Neural cell (in vitro differentiated cells): ENCODE data around the gene AP5Z1.

Source experiments
- EP300 ChIP-seq: fragments of 450-650 bp; conservative IDR thresholded peaks from 2 replicates; pipeline ENCODE4 v1.6.1; 2014; ENCODE audit warnings: antibody characterized with exemption, mild to moderate bottlenecking, moderate library complexity; ENCODE audit not compliant: poor library complexity, severe bottlenecking
- EZH2 ChIP-seq: fragments of 200-600, 300-800 bp; shearing (Covaris generic), sonication (generic); IDR thresholded peaks from 2 replicates; pipeline ENCODE4 v1.6.1; 2014; ENCODE audit warnings: antibody characterized with exemption, low read length, borderline replicate concordance, mild to moderate bottlenecking; ENCODE audit not compliant: insufficient read depth, poor library complexity, severe bottlenecking
- MXI1 ChIP-seq: fragments of 450-650 bp; conservative IDR thresholded peaks from 2 replicates; pipeline ENCODE4 v1.6.1; 2014; ENCODE audit warnings: antibody characterized with exemption, mild to moderate bottlenecking; ENCODE audit not compliant: poor library complexity, severe bottlenecking
- POLR2AphosphoS5 ChIP-seq: IDR thresholded peaks from 2 replicates; pipeline ENCODE4 v1.6.1; 2012
- RAD21 ChIP-seq: fragments of 450-650 bp; conservative IDR thresholded peaks from 2 replicates; pipeline ENCODE4 v1.6.1; 2014; ENCODE audit warnings: antibody characterized with exemption, mild to moderate bottlenecking, moderate library complexity
- SMC3 ChIP-seq: fragments of 450-650 bp; conservative IDR thresholded peaks from 2 replicates; pipeline ENCODE4 v1.6.1; 2014; ENCODE audit warnings: antibody characterized with exemption, mild to moderate bottlenecking, moderate library complexity; ENCODE audit not compliant: poor library complexity
- TAF1 ChIP-seq: IDR thresholded peaks from 2 replicates; pipeline ENCODE4 v1.6.1; 2012; ENCODE audit warnings: low read depth
- TF ChIP-seq, protein P1 (sequence below): fragments of 450-650 bp; IDR thresholded peaks from 2 replicates; pipeline ENCODE4 v1.5.1; 2014; ENCODE audit warnings: antibody characterized with exemption, mild to moderate bottlenecking, moderate library complexity; ENCODE audit not compliant: poor library complexity, severe bottlenecking
- TF ChIP-seq, protein P2 (sequence below): IDR thresholded peaks from 2 replicates; pipeline ENCODE4 v1.6.1; 2012; ENCODE audit warnings: borderline replicate concordance

DNA sequence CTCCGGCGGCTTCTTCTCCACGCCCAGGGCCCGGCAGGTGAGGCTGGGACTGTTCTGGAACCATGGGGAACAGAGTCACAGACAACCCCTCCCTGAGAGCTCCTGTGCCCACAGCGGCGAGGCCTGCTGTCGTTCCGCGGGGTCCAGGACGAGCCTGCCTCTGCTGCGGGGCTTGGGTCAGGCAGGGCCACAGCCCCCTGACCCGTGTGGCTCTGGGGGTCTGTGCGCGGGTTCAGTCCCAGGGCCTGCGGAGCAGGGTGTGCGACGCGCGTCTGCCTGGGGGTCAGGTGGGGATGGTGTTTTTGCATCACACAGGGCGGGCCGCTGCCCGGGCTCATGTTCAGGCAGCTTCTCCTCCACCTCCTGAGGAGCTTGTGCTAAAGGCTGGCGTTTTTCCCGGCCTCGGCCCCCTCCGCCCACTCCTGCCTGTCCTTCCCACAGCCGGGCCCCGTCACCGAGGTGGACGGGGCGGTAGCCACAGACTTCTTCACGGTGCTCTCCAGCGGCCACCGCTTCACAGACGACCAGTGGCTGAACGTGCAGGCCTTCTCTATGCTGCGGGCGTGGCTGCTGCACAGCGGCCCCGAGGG is 8.4 kb downstream of the AP5Z1 start:
- no peak for TF ChIP-seq SMC3
- no peak for TF ChIP-seq EP300
- TF ChIP-seq, protein P1, sequence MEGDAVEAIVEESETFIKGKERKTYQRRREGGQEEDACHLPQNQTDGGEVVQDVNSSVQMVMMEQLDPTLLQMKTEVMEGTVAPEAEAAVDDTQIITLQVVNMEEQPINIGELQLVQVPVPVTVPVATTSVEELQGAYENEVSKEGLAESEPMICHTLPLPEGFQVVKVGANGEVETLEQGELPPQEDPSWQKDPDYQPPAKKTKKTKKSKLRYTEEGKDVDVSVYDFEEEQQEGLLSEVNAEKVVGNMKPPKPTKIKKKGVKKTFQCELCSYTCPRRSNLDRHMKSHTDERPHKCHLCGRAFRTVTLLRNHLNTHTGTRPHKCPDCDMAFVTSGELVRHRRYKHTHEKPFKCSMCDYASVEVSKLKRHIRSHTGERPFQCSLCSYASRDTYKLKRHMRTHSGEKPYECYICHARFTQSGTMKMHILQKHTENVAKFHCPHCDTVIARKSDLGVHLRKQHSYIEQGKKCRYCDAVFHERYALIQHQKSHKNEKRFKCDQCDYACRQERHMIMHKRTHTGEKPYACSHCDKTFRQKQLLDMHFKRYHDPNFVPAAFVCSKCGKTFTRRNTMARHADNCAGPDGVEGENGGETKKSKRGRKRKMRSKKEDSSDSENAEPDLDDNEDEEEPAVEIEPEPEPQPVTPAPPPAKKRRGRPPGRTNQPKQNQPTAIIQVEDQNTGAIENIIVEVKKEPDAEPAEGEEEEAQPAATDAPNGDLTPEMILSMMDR, result no peak
- no peak for TF ChIP-seq POLR2AphosphoS5
- TF ChIP-seq RAD21, result no peak
- no peak for TF ChIP-seq MXI1
- TF ChIP-seq EZH2, result no peak
- no peak for TF ChIP-seq TAF1
- TF ChIP-seq, protein P2, sequence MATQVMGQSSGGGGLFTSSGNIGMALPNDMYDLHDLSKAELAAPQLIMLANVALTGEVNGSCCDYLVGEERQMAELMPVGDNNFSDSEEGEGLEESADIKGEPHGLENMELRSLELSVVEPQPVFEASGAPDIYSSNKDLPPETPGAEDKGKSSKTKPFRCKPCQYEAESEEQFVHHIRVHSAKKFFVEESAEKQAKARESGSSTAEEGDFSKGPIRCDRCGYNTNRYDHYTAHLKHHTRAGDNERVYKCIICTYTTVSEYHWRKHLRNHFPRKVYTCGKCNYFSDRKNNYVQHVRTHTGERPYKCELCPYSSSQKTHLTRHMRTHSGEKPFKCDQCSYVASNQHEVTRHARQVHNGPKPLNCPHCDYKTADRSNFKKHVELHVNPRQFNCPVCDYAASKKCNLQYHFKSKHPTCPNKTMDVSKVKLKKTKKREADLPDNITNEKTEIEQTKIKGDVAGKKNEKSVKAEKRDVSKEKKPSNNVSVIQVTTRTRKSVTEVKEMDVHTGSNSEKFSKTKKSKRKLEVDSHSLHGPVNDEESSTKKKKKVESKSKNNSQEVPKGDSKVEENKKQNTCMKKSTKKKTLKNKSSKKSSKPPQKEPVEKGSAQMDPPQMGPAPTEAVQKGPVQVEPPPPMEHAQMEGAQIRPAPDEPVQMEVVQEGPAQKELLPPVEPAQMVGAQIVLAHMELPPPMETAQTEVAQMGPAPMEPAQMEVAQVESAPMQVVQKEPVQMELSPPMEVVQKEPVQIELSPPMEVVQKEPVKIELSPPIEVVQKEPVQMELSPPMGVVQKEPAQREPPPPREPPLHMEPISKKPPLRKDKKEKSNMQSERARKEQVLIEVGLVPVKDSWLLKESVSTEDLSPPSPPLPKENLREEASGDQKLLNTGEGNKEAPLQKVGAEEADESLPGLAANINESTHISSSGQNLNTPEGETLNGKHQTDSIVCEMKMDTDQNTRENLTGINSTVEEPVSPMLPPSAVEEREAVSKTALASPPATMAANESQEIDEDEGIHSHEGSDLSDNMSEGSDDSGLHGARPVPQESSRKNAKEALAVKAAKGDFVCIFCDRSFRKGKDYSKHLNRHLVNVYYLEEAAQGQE, result no peak
